ENCODE data around the gene PCSK2.
"Not testable (repeated sequence)": the region's sequence is repeated elsewhere in the genome, so short reads cannot be mapped to it uniquely, and the experiment has no call there.

PCSK2 gene, protein sequence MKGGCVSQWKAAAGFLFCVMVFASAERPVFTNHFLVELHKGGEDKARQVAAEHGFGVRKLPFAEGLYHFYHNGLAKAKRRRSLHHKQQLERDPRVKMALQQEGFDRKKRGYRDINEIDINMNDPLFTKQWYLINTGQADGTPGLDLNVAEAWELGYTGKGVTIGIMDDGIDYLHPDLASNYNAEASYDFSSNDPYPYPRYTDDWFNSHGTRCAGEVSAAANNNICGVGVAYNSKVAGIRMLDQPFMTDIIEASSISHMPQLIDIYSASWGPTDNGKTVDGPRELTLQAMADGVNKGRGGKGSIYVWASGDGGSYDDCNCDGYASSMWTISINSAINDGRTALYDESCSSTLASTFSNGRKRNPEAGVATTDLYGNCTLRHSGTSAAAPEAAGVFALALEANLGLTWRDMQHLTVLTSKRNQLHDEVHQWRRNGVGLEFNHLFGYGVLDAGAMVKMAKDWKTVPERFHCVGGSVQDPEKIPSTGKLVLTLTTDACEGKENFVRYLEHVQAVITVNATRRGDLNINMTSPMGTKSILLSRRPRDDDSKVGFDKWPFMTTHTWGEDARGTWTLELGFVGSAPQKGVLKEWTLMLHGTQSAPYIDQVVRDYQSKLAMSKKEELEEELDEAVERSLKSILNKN
- 0 to 0.36 (median 0.06) reads per million in 4 experiments for total RNA-seq

- DNase-seq = no peak
Measured at GRCh38 chr20:17226410-17227218, at the start of gene PCSK2. Gene PCSK2 (plus strand): TSS chr20:17227040. CDS start chr20:17227306, 266 bp downstream.

GRCh38 chr20:17177341-17177740 lies 49.5 kb upstream of the PCSK2 start:
- no peak for DNase-seq

DNA sequence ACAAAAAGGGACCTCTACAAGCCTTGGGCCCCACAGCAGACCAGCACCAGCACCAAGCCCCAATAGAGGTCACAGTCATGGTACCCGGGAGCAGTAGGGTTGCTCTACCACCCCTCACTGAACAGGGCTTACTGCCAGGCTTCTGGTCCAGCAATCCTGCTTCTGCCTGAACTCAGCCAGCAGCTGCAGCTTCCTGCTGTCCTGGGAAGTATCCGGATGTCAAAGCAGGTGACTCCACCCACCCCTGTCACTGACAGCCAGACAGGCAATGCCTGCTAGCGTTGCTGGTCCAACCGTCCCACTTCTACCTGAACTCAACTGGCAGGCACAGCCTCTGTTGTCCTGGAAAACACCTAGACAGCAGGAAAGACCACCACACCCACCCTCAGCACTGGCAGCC lies 47.0 kb upstream of the PCSK2 start:
- no peak for DNase-seq

DNA sequence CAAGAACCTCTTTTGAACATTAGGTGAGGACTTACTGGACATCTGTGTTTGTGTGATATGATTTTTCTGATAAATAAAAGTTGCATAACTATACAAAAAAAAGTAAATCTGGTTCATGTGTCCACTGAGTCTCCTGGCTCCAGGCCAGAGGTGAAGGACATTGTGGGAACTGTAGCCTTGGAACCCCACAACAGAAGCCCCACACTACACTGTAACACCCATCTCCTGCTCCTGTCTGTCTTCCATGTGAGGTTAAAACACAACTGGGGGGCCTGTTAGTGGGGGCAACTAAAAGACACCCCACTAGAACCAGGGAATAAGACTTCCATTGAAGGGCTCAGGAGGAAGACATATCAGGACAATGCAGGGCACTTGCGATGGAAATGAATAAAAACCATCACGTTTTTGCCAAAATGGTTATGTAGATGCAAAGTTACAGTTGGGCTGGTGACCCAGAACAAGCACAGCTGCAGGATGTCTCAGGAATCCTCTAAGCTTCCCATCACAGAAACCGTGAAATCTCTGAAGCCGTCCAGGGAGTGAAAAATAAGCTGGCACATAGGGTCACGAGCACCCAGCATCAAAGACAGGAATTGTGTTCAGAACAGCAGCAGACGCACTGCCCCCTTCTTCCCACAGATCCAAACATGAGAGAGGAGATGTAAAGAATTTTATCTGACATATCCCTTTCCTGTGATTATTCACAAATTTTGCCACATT lies 36.7 kb upstream of the PCSK2 start:
- no peak for DNase-seq

DNA sequence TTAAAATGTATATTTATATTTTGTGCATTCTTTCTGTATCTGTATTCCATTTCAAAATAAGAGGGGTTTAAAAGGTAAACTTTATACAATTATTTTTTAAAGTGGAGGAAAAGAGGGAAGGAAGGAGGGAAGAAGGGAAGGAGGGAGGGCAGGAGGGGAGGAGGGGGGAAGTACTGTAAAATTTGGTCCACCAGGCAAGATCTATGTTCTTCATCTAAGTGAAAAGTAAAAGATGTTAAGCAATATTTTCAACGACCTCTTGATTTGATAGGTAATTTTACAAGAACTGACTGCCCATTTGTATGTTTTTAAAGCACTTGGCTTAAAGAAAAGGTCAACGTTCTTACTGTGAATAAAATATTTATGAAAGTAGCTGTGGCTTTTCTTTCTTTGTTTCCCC lies 29.8 kb upstream of the PCSK2 start:
- no peak for DNase-seq

DNA sequence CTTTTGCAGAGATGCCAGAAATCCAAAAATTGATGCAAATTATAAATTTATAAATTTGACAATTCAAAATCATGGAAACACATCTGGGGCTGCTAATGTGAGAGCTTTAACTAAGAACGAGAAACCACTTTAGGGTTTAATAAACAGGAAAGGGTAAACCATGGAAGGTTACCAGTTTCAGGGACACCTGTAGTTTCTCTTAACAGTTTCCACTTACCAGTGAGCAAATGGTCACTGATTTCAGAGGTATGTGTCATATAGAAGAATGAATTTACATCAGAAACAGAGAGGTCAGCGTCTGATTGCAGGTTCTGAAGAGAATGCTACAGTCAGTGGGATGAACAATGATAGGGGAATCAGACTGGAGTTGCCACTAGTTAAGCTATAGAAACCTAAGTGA lies 24.8 kb upstream of the PCSK2 start:
- DNase-seq = no peak

GRCh38 chr20:17202673-17203072 lies 24.2 kb upstream of the PCSK2 start:
- DNase-seq = no peak

DNA sequence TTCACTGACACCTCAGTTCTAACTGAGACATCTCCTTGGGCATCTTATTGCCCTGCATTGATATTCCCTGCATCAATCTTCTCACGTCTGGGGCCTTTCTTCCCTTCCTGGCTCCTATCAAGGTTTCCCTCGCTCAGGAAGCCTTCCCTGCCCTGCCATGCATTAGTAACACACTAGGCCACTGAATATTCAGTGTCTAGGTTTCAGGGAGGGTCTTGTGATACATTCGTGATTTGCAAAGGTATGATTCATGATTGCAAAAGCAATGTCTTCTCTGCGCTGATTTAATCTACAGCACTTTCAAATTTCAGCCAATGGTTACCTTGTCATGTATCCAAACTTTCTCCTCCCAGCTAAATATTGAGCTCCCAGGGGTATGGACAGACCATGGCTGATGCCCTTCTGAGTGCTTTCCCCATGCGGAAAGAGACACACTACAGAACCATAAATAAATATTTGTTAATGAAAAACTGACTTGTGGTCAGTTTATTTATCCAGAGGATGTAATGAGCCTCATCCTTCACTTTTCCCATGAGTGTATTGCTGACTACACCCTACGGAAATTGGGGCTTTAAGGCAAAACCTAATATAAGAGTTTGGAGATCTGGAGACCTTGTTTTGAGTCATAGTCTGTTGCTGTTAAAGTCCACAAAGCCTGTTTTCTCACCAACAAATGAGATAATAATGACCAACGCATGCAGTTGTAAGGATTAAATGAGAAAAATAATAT lies 21.6 kb upstream of the PCSK2 start:
- DNase-seq = no peak

DNA sequence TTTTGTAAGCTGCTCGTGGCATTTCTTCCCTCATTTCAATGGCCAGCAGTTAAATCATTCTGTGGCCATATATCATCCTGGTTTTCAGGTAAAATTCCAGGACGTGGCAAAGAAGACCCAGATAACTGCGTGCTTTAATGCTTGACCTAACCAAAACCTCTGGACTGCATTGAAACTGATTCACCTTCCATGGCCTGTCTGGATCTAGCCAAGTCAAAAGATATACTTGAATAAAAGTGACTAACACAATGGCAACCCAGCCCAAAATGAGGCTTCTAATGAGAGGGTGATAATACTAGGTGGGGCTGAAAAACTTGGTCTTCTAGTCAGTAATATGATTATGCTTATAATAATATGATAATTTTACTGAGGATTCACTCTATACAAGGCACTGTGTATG lies 16.5 kb upstream of the PCSK2 start:
- DNase-seq = no peak

GRCh38 chr20:17210983-17211382 lies 15.9 kb upstream of the PCSK2 start:
- DNase-seq = no peak

GRCh38 chr20:17215167-17215566 lies 11.7 kb upstream of the PCSK2 start:
- DNase-seq = no peak

DNA sequence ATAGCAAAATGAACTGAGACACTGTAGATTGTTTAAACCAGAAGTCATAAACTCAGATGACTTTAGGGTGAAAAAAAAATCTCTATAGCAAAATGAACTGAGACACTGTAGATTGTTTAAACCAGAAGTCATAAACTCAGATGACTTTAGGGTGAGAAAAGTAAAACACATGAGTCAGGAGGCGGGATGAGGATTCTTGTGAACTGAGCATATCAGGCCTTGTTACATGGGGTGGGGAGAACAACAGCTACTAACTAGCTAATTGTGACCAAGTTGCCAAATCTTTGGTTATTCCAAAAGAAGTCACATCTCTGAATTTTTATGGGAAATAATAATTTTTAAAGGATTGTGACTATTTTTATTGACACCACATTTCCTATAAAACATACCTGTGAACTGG lies 7.0 kb upstream of the PCSK2 start:
- DNase-seq = not testable (repeated sequence)

DNA sequence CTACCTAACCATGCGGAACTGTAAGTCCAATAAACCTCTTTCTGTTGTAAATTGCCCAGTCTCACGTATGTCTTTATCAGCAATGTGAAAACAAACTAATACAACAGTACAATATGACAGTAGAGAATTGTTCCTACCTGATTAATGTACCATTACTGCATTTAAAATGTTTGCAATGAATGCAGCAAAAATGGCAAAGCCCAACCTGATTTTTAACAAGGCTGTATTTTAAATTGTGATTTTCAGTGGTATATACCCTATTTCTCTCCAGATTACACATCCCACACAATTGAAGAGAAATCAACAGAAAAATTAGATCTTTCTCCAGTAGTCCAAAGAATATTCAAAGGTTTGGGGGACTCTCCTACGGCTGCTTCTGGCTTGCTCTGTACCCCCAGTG lies 3.3 kb upstream of the PCSK2 start:
- DNase-seq = no peak

DNA sequence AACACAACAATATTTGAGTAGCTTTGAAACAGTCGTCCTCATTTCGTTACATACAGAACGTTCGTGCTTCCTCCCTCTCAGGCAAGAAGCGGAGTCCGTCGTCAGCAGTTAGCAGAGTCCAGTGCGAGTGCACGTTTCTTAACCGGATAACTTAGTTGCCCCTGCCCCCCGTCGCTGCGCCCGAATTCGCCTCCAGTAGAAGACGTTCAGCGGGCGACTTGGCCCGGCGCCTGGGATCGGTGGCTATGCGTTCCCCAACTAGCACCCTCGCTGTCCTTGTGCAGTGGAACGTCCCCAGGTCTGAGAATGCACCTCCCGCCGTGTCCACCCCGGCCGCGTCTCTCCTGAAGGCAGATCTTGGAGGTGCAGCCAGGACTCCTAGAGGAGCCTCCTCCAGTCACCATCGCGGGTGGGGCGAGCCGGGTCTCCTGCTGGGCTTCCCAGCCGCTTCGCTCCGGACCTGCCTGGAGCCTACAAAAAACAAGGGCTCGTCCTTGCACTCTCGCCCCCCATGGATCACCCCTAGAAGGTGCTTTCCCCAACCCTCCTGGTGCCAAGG lies 910 bp upstream of the PCSK2 start:
- no peak for DNase-seq

DNA sequence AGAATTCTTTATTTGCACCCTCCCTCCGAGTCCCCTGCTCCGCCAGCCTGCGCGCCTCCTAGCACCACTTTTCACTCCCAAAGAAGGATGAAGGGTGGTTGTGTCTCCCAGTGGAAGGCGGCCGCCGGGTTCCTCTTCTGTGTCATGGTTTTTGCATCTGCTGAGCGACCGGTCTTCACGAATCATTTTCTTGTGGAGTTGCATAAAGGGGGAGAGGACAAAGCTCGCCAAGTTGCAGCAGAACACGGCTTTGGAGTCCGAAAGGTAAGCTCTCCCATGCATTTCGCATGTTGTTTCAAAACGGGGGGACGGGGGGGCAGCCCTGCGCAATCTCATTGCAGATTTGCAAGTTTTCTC lies 357 bp downstream of the PCSK2 start:
- no peak for DNase-seq

- no peak for DNase-seq
Measured at GRCh38 chr20:17227669-17228623, 1.1 kb downstream of the PCSK2 start.

DNA sequence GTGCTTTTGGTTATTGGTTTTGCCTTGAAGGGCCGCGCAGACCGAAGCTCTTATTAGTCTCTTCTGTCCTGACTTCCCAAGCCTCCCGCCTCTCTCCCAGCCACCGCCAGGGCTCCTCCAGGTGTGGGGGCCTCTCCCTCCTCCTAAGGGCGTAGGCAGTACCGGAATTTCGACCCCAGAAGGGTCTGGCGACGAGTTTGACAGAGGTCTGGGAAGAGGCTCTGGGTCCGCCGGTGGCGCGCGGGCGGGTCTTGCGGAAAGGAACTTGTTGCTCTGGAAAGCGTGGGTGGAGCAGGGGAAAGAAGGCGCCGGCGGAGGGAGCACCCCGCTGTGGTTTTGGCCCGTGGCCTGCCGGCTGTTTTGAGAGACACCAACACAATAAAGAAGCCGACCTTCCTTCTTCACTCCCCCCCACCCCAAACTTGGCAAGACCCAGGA lies 1.8 kb downstream of the PCSK2 start:
- DNase-seq = no peak

- no peak for DNase-seq
Measured at GRCh38 chr20:17229256-17229655, 2.4 kb downstream of the PCSK2 start.

GRCh38 chr20:17233626-17234025 lies 6.8 kb downstream of the PCSK2 start:
- no peak for DNase-seq

DNA sequence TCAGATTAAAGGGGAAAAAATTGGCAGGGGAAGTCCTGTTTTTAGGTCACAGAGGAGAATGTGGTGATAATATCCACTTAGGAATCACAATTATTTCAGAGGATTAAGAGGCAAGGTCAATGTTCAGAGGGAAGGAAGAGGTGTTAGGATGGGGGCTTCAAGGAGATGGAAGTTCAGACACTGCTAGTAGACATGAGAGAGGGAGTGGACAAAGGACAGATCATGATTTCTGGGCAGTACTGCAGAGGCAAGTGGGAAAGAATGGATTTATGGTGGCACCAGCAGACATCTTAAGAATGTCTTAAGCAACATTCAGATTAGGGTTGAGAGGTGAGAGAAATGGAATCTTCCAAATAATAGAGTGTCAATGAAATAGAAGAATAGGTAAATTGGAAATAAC lies 9.9 kb downstream of the PCSK2 start:
- no peak for DNase-seq

- no peak for DNase-seq
Measured at GRCh38 chr20:17248224-17248623, 21.4 kb downstream of the PCSK2 start.

All from effector CD8-positive, alpha-beta T cell (primary cell).